ENCODE results near the gene STAT6.

- TF ChIP-seq EZH2phosphoT487 (conservative IDR thresholded peaks at IDR 0.05; ENCODE audit: low read length) (no peak), CTCF (IDR thresholded peaks at IDR 0.05; ENCODE audit: insufficient read depth, low read length, poor library complexity, severe bottlenecking) (no peak)
Observed at GRCh38 chr12:57145460-57146059, 34.4 kb upstream of the STAT6 start.

All from SU-DHL-6 (cell line).